AG09309 (cell line): Measurements from ENCODE around the gene RNF222.

Experiments
- DNase-seq: peaks from one replicate; pipeline ENCODE4 v3.0.0-alpha.2; 2010; ENCODE audit warnings: low read depth
- H3K4me3 ChIP-seq: 2 replicates; pipeline ENCODE4 v1.5.1; 2011; ENCODE audit warnings: mild to moderate bottlenecking, low read depth, low read length, moderate library complexity; ENCODE audit not compliant: control insufficient read depth
- CTCF ChIP-seq: IDR thresholded peaks from 2 replicates; pipeline ENCODE4 v1.5.1; 2011; ENCODE audit warnings: mild to moderate bottlenecking, low read depth, low read length, inconsistent platforms; ENCODE audit not compliant: insufficient read depth, control insufficient read depth; ENCODE audit errors: missing control alignments

The RNF222 gene

GRCh38 chr17:8397636-8398035 lies at the start of gene RNF222:
Gene RNF222, minus strand, starts transcription at chr17:8397827. Its CDS starts 4,366 bp downstream, at chr17:8393461.
- DNase-seq: no peak
- H3K4me3 ChIP-seq: no peak within 1 kb of the TSS
- no peak for TF ChIP-seq CTCF

GRCh38 chr17:8445536-8445935 lies 47.9 kb upstream of the RNF222 start:
- no peak for DNase-seq
- no peak overlapping the region for H3K4me3 ChIP-seq
- no peak for TF ChIP-seq CTCF

GRCh38 chr17:8444494-8444893 lies 46.9 kb upstream of the RNF222 start:
- no peak for TF ChIP-seq CTCF
- DNase-seq: no peak
- H3K4me3 ChIP-seq: no peak overlapping the region

GRCh38 chr17:8443756-8444155 lies 46.1 kb upstream of the RNF222 start:
- no peak overlapping the region for H3K4me3 ChIP-seq
- no peak for DNase-seq
- no peak for TF ChIP-seq CTCF

- TF ChIP-seq CTCF: no peak
- no peak for DNase-seq
- no peak overlapping the region for H3K4me3 ChIP-seq
These were observed 44.7 kb upstream of the RNF222 start for GRCh38 chr17:8442310-8442709.

GRCh38 chr17:8441690-8442089 lies 44.1 kb upstream of the RNF222 start:
- no peak overlapping the region for H3K4me3 ChIP-seq
- DNase-seq: no peak
- no peak for TF ChIP-seq CTCF

- H3K4me3 ChIP-seq: no peak overlapping the region
- no peak for TF ChIP-seq CTCF
- DNase-seq: no peak
These were observed 42.1 kb upstream of the RNF222 start for GRCh38 chr17:8439681-8440080.
